HG03045 (cell line): ENCODE data around the gene TRMT10B.

ENCODE experiments used
- ATAC-seq: cut with Tn5 transposase; IDR thresholded peaks from one replicate; pipeline ENCODE4 v1.9.1; 2021; ENCODE audit warnings: mild to moderate bottlenecking, moderate library complexity; ENCODE audit not compliant: unreplicated experiment

The TRMT10B gene, protein sequence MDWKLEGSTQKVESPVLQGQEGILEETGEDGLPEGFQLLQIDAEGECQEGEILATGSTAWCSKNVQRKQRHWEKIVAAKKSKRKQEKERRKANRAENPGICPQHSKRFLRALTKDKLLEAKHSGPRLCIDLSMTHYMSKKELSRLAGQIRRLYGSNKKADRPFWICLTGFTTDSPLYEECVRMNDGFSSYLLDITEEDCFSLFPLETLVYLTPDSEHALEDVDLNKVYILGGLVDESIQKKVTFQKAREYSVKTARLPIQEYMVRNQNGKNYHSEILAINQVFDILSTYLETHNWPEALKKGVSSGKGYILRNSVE

DNA sequence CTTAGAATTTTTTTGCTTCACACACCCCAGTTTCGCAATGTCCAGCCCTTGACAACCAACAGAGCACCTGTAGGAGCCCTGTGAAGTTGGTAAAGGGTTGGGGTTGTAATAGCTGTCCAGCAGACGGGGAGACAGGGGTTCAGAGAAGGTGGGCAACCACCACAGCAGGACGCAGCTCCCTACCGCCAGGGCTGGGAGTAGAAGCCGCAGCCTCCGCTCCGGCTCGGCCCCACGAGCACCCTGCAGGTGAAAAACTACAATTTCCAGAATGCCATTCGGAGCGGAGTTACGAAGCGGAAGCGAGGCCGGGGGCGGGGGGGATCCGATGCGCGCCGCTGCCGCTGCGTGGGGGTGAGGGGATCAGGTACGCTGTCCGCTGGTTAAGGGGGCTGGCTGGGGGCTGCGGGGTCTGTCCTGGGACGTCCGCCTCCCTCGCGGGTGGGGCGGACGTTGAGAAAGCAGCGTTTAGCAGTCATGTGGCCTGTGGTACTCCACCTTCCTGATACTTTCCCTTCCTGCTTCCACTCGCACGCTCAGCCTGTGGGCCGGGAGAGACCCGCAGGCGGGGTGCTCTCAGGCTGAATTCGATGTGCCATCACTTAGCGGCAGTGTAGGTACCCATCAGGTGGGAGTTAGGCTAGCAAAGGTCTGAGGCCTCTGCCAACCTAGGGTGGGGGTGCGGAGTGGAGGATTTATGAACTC lies at the start of gene TRMT10B:
Gene TRMT10B, plus strand, starts transcription at position 317 of the 702 bp plus-strand sequence. CDS start 8,127 bp downstream, outside the sequence.
- peak; percentile 91 for ATAC-seq

DNA sequence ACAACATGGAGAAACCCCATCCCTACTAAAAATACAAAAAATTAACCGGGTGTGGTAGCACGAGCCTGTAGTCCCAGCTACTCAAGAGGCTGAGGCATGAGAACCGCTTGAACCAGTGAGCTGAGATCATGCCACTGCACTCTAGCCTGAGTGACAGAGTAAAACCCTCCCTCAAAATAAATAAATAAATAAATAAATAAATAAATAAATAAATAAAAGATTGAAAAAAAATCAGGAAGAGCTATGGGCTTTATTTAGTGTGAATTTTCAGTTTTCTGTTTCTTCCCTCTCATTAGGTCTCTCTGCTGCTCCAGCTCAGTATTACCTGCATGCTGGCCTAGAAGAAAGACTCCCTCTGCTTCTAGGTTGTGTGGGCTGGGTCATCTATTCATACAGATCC lies 47.8 kb upstream of the TRMT10B start:
- no peak for ATAC-seq

DNA sequence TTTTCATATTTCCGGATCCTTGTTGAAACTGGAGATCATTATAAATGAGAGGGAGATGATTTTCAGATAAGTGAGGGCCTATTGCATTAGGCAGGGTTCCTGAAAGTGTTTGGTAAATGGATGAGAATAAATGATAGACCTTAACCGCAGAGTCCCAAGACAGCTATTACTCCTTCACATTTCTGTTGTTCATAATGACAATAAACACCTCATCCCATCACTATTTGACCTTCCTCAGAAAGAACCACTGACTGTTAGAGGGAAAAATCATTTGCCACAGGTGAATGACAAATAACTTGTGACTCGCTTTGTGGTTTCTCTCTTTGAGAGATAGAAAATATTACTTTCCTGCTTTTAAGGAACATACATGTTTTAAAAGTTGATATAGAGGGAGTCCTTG lies 47.3 kb upstream of the TRMT10B start:
- no peak for ATAC-seq

DNA sequence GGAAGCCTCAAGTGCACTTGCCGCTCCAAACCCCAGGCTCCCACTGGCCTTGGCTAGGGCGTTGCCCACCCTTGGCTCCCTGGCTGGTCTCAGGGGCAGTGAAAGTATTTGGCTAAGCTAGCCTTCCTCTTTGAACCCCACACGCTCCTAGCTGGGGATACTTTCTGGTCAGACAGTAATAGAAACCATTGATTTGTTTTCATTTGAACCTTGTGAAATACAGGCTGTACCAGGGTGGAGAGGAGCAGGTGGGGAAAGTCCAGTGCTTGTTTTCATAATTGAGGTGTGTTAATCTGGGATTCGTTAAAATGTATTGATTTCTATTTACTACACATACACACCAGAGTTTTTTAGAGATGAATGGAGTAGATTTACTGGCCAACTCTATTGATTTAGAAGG lies 45.9 kb upstream of the TRMT10B start:
- ATAC-seq: no peak

DNA sequence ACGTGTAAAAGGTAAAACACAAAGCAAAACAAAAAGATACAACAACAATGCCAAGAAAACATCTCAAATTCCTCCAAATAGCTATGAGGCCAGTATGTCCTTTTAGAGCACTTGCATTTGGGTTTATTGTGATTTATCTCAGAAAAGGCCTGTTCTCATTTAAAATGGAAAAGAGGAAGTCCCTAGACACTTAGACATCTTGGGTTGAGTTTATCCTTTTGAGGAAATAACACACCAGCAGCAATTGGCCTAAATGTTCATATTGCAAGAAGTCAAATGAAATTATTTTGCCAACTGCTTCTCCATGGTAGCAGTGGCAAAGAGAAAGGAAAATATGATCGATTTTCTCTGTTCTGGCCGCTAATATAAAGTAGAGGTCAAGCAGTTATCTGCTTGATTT lies 43.6 kb upstream of the TRMT10B start:
- ATAC-seq: no peak

DNA sequence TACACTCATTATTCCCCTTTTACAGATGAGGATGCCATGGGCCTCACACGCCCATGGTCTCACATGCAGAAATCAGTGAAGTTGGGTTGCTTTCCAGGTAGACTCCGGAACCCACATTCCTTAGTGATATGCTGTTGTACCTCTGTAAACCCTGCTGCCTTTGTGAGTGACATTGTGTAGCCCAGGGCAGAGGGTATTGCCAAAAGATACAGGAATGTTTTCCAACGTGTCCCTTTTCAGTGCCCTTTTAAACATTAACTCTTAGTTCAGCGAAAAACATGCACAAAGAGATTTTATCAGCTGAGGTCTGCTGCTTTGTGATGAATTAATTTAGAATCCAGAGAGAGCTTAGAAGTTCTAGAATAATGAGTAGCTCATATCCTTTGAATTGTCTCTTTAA lies 38.3 kb upstream of the TRMT10B start:
- ATAC-seq: no peak

DNA sequence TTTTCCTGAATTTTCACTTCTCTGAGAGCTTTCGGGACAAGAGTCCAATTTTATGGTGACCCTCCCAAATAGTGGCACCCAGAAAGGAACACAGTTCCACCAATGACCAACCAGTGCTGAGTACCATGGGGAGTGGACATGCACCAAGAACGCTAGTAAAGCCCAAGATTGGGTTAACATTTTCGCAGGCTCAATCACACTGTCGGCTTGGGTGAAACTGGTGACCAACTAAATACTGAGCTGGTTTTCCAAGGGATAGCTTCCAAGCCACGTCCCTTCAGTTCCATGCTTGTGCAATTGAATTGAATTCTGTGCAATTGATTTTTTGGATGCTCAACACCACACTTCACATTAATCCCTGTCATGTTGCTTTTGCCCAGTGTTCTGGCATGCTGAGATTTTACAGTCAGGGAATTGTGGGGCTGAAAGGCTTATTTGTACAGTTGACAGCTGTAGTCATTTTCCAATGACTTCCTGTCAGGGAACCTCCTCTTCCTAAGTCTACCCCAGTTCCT lies 37.6 kb upstream of the TRMT10B start:
- ATAC-seq: no peak

DNA sequence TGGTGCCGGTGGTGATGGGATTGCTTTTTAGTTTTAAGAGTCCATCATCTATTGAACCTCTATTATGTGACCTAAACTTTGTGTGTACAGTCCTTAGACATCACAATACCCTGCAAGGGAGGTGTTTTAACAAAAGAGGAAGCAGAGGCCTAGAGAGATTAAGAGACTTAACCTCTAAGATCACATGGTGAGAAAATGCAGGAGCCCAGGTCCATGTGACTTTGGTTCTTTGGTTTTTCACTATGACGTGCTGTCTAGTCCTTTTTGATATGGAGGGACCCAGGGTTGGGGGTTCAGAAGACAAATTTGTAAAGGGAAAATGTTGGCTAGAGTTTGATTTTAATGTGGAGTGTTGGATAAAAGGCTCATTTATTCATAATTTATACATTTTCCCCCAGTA lies 34.1 kb upstream of the TRMT10B start:
- ATAC-seq: no peak

DNA sequence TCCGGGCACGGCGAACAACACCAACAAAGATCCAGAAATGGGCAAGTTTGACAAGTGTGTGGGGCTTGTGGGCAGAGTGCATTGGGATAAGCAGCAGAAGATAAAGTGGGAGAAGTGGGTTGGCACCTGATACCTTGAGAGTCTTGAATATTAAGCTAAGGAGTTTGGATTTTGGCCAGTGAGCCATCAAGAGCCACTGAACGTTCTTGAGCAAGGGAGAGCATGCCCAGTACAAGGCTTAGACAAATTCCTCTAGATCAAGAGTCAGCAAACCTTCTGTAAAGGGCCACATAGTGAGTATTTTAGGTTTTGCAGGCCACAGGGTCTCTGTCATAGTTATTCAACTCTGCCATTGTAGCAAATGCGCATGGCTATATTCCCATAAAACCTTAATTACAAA lies 26.6 kb upstream of the TRMT10B start:
- ATAC-seq: no peak

DNA sequence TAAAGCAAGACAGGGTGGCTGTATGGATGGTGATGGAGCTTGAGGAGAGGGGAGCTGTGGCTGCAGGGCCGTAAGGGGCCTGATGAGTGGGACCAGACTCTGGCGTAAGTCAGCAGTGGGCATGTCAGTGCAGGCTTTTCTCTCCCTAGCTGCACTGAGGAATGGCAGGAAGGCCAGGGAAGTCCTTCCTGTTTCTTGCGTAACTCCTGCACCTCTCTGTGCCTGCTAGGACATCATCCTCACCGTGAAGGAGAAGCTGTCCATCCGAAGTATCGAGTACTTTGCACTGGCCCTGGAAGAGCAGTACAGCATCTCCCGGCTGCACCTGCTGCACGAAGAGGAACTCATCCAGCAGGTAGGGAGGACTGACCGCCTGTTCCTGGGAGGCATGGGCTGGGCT lies 24.1 kb upstream of the TRMT10B start:
- ATAC-seq: no peak

DNA sequence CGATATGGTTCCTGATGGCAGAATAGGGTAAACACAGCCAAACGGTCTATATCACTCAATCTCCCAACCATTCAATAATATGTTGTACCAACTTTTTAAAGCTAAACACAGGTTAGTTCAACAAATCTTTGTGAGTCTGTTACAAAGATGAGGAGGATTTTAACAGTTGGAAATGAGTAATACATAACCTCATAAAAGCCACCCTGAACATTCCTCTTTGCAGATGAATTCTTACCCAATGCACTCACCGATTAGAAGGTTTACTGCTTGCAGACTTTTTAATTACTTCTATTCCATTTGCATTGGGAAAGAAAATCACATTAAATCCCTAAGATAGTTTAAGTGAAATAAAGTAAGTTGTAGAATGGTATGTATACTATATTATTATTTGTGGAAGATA lies 23.3 kb upstream of the TRMT10B start:
- no peak for ATAC-seq

DNA sequence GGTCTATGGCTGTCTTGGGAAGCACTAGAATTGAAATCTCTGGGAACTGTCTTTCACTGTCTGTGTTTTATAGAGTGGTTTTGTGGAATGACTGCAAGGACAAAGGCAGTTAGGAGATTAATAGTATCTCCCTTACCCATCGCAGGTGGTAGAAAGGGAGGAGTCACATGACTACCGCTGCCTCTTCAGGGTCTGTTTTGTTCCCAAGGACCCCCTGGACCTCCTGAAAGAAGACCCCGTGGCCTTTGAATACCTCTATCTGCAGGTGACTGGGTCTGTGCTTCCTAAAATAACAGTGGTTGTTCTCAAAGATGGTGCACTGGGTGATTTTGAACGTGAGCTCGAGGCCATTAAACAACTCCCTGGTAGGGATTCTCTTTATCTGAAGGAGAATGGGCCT lies 22.8 kb upstream of the TRMT10B start:
- no peak for ATAC-seq

DNA sequence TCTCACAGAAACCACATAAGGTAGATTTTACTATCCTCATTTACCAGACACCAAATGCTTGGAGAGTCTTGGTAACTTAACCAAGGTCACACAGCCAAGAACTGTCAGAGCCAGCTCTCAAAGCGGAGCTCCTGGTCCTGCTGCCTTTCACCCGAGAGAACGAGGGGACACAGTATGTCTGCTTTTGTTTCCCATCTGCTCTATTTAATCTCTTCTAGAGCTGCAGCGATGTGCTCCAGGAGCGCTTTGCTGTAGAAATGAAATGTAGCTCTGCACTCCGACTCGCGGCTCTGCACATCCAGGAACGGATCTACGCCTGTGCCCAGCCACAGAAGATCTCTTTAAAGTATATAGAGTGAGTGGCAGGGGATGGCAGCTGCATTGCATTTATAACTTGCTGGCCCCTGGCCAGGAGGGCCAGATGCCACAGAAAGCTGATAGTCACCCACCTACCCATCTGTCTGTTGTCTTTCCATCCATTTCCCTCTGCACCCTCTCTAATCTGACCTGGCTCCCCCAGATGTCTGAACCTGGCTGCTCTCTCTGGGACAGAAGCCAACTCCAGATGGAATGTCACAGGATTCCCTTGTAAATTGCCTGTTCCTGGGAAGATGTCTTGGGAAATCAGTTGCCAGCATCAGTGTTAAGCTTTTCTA lies 21.4 kb upstream of the TRMT10B start:
- ATAC-seq: no peak

DNA sequence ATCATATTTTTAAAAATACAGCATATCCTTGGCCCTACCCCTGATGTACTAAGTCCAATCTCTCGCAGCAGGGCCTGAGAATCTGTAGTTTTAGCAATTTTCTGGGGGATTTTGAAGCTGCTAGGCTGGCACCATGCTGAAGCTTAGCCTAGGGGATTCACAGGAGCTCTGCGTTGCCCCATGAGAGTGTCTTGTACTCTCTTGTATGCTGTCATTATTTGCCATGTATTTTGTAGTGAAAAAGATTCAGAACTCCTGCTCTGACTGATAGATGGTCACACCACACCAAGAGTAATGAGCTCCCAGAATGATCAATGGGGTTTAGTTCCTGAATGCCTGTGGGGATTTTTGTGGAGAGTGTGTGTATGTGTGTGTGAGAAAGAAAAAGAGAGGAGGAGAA lies 20.7 kb upstream of the TRMT10B start:
- ATAC-seq: no peak

DNA sequence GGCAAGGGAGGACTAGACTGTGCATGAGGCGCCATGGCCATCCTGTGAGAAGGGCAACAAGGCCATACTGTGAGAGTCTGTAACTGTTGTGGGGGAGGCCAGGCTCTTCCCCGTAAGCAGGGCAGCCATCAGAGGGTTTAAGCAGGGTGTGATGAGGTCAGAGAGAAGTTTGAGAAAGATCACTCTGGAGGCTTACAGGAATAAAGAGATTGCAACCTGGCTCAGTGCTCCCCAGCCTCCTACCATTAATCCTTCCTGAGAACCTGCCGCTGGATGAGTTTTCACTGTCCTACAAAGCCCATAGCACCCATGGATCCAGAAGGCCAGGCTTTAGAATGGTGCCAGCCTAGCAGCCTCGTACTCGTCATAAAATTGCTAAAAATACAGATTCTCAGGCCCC lies 14.4 kb upstream of the TRMT10B start:
- ATAC-seq: no peak

DNA sequence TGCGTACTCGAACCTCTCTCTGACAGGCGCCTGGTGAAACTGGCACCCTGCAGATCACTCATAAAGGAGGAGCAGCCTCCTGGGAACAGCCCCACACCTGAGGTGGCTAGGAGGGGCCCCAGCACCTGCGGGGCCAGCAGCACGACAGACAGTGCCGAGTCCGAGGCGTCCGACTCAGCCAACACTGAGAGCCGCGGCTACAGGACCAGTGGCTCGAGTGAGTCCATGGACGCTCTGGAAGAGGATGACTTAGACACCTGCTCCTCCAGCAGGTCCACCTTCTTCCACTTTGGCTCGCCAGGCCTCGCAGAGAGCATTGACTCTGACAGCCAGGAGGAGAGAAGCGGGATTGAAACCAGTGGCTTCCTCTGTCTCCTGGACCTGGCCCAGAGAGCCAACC lies 13.5 kb upstream of the TRMT10B start:
- ATAC-seq: no peak

DNA sequence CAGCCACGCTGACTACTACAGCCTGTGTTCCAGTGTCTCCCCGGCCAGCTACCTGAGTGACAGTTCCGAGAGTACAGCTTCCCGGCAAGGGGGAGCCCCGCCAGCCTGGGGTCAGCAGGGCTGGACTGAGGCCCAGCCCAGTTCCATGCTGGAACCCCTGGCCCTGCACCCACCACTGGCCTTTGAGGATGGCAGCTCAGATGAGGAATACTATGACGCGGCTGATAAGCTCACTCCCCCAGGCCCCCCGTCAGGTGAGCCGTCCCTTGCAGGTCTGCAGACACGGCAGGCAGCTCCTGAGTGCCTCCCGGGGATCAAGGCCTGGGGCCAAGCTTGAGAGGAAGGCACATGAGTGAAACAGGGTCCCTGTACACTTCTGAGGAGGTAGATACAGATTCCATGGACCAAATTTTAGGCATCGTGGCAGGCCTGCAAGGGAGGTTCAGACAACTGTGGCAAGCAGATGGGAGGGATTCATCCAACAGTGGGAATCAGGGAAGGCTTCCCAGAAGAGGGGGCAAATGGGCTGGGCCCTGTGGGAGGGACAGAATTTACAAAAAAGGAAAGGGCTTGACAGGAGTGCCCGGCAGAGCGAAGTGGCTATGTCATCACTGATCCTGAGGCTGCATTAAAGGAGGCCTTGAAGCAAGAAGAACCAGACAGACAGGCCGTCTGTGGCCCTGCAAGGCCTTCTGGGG lies 12.8 kb upstream of the TRMT10B start:
- ATAC-seq: no peak

DNA sequence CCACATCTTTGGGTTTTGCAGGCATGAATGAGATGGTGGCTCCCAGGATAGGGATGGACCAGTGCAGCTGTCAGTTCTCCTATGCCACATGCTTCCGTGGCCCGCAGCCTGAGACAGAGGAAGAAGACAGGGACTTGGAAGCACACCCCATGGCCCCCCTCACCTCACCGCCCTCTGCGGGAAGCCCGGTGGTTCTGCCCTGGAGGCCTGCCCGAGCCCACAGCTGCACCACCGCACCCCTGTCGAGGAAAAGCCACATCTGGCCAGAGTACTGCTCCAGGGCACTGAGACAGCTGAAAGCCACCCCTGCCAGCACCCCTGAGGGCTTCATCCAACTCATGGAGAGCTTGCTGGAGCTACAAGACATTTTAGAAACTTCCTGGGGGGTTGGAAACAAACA lies 7.6 kb upstream of the TRMT10B start:
- ATAC-seq: no peak

DNA sequence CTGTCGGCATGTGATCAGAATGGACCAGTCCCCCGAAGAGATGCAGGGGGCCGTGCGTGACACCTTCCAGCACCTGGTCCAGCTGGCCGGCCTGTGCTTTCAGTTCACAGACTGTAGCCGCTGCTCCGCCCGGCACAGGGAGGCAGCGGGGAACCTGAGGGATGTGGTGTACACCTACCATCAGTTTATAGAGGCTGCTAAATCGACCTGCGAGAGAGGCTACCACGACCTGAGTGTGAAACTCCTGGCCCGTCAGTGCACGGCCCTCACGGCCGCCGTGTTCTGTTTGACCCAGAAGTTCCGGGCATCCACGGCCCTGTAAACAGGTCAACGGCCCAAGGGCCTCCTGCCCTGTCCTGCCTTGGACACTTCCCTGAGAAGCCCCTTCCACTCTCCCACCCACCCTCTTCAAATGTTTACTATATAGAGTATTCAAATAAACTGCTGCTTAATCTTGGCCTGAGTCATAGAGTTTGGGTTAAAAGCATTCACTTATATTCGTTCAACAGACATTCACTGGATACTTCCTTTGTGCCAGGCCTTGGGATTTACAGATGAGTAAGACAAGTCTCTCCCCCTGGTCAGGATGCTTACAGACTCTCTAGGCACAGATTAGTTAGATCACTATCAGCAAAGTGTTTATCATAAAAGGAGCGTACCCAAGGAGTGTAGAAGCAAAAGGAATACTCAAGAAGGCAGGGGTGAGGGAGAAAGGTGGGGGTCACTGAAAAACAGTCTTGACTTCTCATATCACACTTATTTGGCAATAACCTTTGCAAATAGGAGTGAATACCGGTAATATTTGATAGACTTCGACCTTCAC lies 6.9 kb upstream of the TRMT10B start:
- no peak for ATAC-seq

DNA sequence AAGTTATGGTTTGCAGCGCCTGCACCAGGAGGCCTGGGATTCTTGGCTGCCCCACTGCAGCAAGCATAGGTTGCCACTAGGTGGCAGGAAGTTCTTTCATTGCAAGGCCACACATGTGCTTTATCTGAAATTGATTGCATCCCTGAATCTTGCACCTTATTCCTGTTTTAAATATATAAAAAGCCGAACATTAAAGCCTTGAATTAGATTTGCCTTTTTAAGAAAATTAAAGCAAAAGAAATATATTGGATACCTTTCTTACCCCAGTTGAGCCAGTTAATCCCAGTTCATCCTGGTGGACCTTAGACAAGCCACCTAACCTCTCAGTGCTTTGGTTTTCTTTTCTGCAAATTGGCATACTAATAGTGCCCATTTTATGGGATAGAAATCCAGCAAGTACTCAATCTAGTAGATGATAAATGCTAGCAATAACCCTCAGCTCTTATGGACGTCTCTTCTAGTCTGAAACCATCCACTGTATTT lies 6.3 kb upstream of the TRMT10B start:
- ATAC-seq: no peak
